Heart right ventricle (tissue), 16 donors: ENCODE results near the gene SERPINH1. TPM values are rescaled to one million over a fixed set of nuclear protein-coding genes. Genes with fewer than 3 reads are reported as not detected.

Source experiments
- ATAC-seq, 8 donors: fragments of 200-7000 bp; cut with Tn5 transposase; one replicate each; pipeline ENCODE4 v1.9.1; 2020; ENCODE audit warnings: mild to moderate bottlenecking in 8 of 8, moderate library complexity in 8 of 8, moderate number of reproducible peaks in 1 of 8
- DNase-seq, 2 donors: peaks; one replicate each; pipeline ENCODE4 v3.0.0-alpha.2; 2020
- H3K27ac ChIP-seq, 10 donors: fragments of 200-600 bp; sonication (generic) in 2 of 10; one replicate each; pipeline versions ENCODE4 v1.5.0 to v1.8.0; 2020 to 2022; ENCODE audit warnings: mild to moderate bottlenecking in 3 of 10
- H3K27me3 ChIP-seq, 7 donors: fragments of 200-600 bp; one replicate each; pipeline ENCODE4 v1.8.0; 2021 to 2022; ENCODE audit warnings: mild to moderate bottlenecking in 2 of 7
- H3K36me3 ChIP-seq, 9 donors: fragments of 200-600 bp; sonication (generic) in 1 of 9; one replicate each; pipeline versions ENCODE4 v1.5.0 to v1.8.0; 2020 to 2022; ENCODE audit warnings: mild to moderate bottlenecking in 2 of 9
- H3K4me1 ChIP-seq, 9 donors: fragments of 200-600 bp; sonication (generic) in 1 of 9; one replicate each; pipeline versions ENCODE4 v1.5.0 to v1.8.0; 2020 to 2022; ENCODE audit warnings: mild to moderate bottlenecking in 4 of 9
- H3K4me3 ChIP-seq, 10 donors: fragments of 200-600 bp; sonication (generic) in 2 of 10; one replicate each; pipeline versions ENCODE4 v1.5.0 to v1.8.0; 2020 to 2022; ENCODE audit warnings: mild to moderate bottlenecking in 7 of 10, moderate library complexity in 2 of 10
- H3K9me3 ChIP-seq, 11 donors: fragments of 200-600 bp in 10 of 11; sonication (generic) in 2 of 11; one replicate each; pipeline versions ENCODE4 v1.5.0 to v1.8.0; 2013 to 2022; ENCODE audit warnings: mild to moderate bottlenecking in 2 of 11, control low read depth in 1 of 11, moderate library complexity in 1 of 11
- WGBS, 2 donors: extraction: QIAGEN DNeasy Blood & Tissue Kit; methylation state at CpG; one replicate each; pipeline ENCODE4 v1.1.7; 2013; ENCODE audit warnings: inconsistent platforms in 1 of 2; 5-methylcytosine and 5-hydroxymethylcytosine counted together
- intact Hi-C, 10 donors: fragments of 100-400 bp; cut with DNase I; formaldehyde crosslinking; loops; one replicate each; pipeline versions ENCODE4 v1.11.1 to v1.14.2; 2022
- polyA plus RNA-seq, 2 donors: library from polyadenylated mRNA; stranded (reverse); fragments of 200-250 nt; gene quantifications; one replicate each; pipeline ENCODE4 v1.2.3, GENCODE V29; 2013
- total RNA-seq, 10 donors: library from RNA; stranded (reverse); fragmentation: NEBNext Ultra II Directional in 3 of 10; extraction: Animal tissue kit (Norgen Biotek cat#: 25700) in 3 of 10; gene quantifications; one replicate each; pipeline versions ENCODE4 v1.2.1 to v1.2.4, GENCODE V29; 2021 to 2023
- TF ChIP-seq, protein P1 (sequence below), 9 donors: fragments of 200-600 bp; sonication (generic) in 2 of 9; IDR thresholded peaks; one replicate each; pipeline versions ENCODE4 v1.5.0 to v1.8.0; 2021 to 2022; ENCODE audit warnings: antibody characterized with exemption in 9 of 9, mild to moderate bottlenecking in 5 of 9, moderate library complexity in 1 of 9
- donor health status: Arrhythmogenic right ventricular cardiomyopathy.
- donor health status: ischemic (EF 13 %, LVEDD 7.1; RV severe dilation, severe dysfunction).
- donor health status: healthy with polysubstance abuse.
- donor health status: DM: no; HTN: yes; CAD: no.
- donor health status: DM: no; HTN: no; CAD: no.
- donor health status: ischemic (EF 25% LVEDD 6.9; RV normal size, moderate dysfunction).
- donor health status: ischemic (EF 25% LVEDD 5.7; RV mildly dilated, moderate dysfunction).
- donor health status: healthy.
- donor health status: DM: yes; HTN: yes; CAD: no.
- donor health status: Ischemic cardiomyopathy.
- donor health status: ischemic (EF 35%, LVEDD 5.7; RV mildly dilated, moderate dysfunction).
- donor health status: nonischemic (EF 11% LVEDD 7.7; RV severe dilation, severe dysfunction).
- donor health status: DM: yes; HTN: yes; CAD: no.
- donor health status: PGD.
- donor health status: ischemic (EF 29% LVEDD 5.4; RV normal size, mild dysfunction).
- donor health status: nonischemic (EF 23%, LVEDD 6.1; RV moderate dilation, normal function).

SERPINH1 gene
- total and polyA plus RNA-seq, 12 donors = 31.8 to 218 (median 53.2) TPM

DNA sequence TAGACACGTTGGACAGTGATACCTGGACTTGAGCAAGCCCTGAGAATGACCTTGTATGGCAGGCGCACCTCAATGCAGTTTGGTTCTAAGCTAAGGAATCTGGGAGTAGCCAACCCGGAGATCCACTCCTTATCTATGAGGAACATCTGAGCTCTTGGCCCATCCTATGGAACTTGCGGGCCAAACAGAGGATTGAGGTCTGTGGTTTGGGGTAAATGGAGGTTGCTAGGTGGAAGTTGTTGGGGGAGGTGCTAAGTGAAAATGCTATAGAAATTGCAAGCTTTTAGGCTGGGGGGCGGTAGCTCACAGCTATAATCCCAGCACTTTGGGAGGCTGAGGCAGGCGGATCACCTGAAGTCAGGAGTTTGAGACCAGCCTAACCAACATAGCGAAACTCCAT lies 45.2 kb upstream of the SERPINH1 start:
- 93 to 94% methylated on average over 7 of the region's 7 CpGs for WGBS, 2 donors
- Histone ChIP-seq H3K4me3 (no peak overlapping the region), H3K27me3 (no peaks in the 10 kb centered on the region), H3K9me3 (peaks cover 0 to 6% (median 0%) of the 10 kb centered on the region in 11 donors), H3K36me3 (no peaks in the 10 kb centered on the region), H3K27ac (no peak overlapping the region), H3K4me1 (peaks cover 0 to 12% (median 0%) of the 10 kb centered on the region in 9 donors)
- ATAC-seq (no peak), DNase-seq (no peak)
- TF ChIP-seq, protein P1, sequence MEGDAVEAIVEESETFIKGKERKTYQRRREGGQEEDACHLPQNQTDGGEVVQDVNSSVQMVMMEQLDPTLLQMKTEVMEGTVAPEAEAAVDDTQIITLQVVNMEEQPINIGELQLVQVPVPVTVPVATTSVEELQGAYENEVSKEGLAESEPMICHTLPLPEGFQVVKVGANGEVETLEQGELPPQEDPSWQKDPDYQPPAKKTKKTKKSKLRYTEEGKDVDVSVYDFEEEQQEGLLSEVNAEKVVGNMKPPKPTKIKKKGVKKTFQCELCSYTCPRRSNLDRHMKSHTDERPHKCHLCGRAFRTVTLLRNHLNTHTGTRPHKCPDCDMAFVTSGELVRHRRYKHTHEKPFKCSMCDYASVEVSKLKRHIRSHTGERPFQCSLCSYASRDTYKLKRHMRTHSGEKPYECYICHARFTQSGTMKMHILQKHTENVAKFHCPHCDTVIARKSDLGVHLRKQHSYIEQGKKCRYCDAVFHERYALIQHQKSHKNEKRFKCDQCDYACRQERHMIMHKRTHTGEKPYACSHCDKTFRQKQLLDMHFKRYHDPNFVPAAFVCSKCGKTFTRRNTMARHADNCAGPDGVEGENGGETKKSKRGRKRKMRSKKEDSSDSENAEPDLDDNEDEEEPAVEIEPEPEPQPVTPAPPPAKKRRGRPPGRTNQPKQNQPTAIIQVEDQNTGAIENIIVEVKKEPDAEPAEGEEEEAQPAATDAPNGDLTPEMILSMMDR (IDR thresholded peaks at IDR 0.05) = no peak
- intact Hi-C loops = loop anchor here in 1 of 10 donors (5.0 kb wide), 1 partner anchor 55 kb away; no protein-coding TSS in a partner anchor

DNA sequence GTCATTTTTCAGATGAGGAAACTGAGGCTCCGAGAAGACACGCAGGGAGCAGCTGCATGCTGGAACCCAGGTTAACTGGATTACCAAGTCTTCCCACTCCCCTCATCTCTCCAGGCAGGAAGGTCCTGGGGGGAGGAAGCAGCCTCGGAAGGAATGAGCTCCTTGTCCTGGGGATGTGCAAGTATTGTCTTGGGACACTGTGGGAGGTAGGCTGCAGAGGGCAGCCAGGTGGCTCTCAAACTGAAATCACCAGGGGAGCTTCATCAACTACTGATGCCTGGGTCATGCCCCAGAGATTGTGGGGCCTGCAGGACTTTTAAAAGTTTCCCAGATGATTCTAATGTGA lies 43.9 kb upstream of the SERPINH1 start:
- Histone ChIP-seq H3K4me3 (no peak overlapping the region), H3K27me3 (no peaks in the 10 kb centered on the region), H3K36me3 (no peaks in the 10 kb centered on the region), H3K9me3 (peaks cover 0 to 6% (median 0%) of the 10 kb centered on the region in 11 donors), H3K27ac (no peak overlapping the region), H3K4me1 (peaks cover 0 to 20% (median 4%) of the 10 kb centered on the region in 9 donors)
- DNase-seq = no peak
- TF ChIP-seq, protein P1 (IDR thresholded peaks at IDR 0.05) = no peak
- intact Hi-C loops = loop anchor here in 1 of 10 donors (5.0 kb wide), 1 partner anchor 56 kb away; no protein-coding TSS in a partner anchor
- 75 to 77% methylated on average over 3 of the region's 3 CpGs for WGBS, 2 donors
- no peak for ATAC-seq

DNA sequence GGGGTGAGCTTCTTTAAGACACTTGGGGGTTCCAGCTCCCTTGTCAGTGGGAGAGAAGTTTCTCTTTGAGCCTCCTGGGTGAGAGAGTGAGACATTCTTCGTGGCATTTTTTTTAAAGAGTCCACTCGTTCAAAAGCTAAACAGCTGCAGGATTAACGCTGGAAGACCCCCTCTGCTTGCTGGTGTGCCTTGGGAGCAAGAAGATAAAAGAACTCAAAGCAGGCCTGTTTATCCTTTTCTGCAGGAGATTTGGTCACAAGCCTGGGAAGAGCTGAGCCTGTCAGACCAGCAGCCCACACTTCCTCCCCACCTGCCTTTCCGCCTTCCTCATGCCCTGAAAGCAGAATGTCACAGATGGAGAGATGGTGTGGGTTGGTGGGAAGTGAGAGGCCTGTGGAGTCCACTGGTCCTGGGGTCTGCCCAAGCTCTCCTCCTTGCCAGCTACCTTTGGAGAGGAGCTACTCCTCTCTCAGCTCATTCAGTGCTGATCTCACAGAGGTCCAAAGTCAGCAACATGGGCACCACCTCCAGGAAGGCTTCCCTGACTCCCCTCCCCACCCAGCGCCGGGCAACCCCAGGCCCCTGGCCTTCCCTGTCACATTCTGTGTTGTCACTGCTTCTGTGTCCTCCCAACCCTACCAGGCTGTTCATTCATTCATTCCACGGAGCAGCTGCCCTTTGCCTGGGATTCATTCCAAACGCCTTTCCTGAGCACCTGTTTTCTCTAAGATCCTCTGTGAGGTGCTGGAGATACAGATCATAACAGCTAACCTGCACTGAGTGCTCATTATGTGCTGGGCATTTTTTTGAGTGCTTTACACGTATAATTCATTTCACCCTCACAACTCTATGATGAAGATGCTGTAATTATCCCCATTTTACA lies 43.0 kb upstream of the SERPINH1 start:
- H3K27ac ChIP-seq = no peak overlapping the region

DNA sequence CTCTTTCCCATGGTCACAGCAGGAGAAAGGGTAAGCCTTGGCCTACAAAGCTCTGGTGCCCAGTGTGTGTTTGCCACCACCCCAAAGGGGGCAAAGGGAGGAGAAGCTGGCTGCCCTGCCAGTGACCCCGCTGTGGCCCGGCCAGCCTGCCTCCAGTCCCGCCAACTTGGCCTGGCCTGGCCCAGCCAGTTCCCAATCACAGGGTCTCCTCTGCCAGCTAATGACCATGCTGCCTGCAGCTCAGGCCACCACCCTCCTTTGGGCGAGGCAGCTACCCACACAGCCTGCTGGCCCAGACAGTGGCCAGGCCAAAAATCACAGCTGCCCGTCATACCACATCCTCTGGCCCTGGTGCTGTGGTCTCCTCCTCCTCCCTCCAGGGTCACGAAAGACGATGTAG lies 41.4 kb upstream of the SERPINH1 start:
- intact Hi-C loops = loop anchor here in 1 of 10 donors (10.0 kb wide), 1 partner anchor 236 kb away; no protein-coding TSS in a partner anchor
- WGBS, 2 donors = 83 to 90% methylated on average over 7 of the region's 7 CpGs
- no peak for DNase-seq
- H3K9me3 ChIP-seq = peaks cover 0 to 6% (median 0%) of the 10 kb centered on the region in 11 donors
- H3K36me3 ChIP-seq = no peaks in the 10 kb centered on the region
- no peak overlapping the region for H3K27ac ChIP-seq
- peaks cover 3 to 37% (median 21%) of the 10 kb centered on the region in 9 donors for H3K4me1 ChIP-seq
- peak in 2 of 8 donors; percentile 26 to 28 for ATAC-seq
- H3K27me3 ChIP-seq = peaks cover 0 to 17% (median 0%) of the 10 kb centered on the region in 7 donors
- no peak overlapping the region for H3K4me3 ChIP-seq
- TF ChIP-seq, protein P1 (IDR thresholded peaks at IDR 0.05) = no peak

More for the DNA sequence above, 43.0 kb upstream of the SERPINH1 start:
- Histone ChIP-seq H3K9me3 (peaks cover 0 to 6% (median 0%) of the 10 kb centered on the region in 11 donors), H3K4me1 (peaks cover 0 to 24% (median 8%) of the 10 kb centered on the region in 9 donors), H3K27me3 (peaks cover 0 to 4% (median 0%) of the 10 kb centered on the region in 7 donors), H3K36me3 (no peaks in the 10 kb centered on the region), H3K4me3 (no peak overlapping the region)
- DNase-seq = no peak
- ATAC-seq = no peak
- 74 to 77% methylated on average over 9 of the region's 9 CpGs for WGBS, 2 donors
- intact Hi-C loops = loop anchor here in 1 of 10 donors (5.0 kb wide), 1 partner anchor 57 kb away; no protein-coding TSS in a partner anchor
- TF ChIP-seq, protein P1 (IDR thresholded peaks at IDR 0.05) = no peak
